ENCODE data around the gene TOMM20.

TOMM20 gene

DNA sequence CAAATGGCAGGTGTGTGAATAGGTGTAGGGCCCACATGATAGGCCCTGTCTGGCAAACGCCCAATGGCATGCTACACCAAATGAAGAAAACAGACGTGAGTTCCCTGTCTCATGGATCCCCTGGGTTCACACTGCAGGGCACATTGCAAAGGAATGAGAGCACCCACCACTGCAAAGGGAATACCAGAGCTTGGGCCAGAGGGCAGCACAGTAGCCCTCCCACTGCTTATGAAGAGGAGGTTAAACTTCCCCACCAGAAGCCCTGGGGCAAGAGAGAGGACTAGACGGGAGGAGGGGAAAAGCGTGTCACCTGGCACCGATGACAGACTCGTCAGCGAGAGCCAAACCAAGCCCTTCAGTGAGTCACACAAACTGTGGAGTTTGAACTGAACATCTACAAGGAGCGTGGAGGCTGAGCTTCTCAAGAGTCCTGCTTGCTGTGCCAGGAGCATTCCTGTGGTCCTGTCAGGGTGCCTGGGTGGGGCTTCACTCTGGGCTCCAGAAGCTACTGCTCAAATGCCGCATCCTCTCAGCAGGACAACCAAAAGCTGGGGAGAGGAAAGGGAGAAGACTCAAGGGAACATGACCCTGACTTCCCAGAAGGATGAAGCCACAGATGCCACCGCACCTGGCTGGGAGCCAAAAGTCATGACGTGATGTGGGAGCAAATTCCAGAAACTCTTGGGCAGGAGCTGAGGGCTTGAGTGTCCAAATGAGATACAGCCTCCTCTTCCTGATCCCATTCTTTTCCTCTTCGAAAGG lies 61.1 kb downstream of the TOMM20 start:
- in situ Hi-C loops (cut with MboI; ENCODE audit: low sequenced_read_pairs, unreplicated experiment) = no loop called here
- no peak for DNase-seq (ENCODE audit: low spot score)
- no peak for TF ChIP-seq CTCF (IDR thresholded peaks at IDR 0.05; ENCODE audit: borderline replicate concordance, control extremely low read depth, extremely low read depth, insufficient read depth, missing control alignments)

DNA sequence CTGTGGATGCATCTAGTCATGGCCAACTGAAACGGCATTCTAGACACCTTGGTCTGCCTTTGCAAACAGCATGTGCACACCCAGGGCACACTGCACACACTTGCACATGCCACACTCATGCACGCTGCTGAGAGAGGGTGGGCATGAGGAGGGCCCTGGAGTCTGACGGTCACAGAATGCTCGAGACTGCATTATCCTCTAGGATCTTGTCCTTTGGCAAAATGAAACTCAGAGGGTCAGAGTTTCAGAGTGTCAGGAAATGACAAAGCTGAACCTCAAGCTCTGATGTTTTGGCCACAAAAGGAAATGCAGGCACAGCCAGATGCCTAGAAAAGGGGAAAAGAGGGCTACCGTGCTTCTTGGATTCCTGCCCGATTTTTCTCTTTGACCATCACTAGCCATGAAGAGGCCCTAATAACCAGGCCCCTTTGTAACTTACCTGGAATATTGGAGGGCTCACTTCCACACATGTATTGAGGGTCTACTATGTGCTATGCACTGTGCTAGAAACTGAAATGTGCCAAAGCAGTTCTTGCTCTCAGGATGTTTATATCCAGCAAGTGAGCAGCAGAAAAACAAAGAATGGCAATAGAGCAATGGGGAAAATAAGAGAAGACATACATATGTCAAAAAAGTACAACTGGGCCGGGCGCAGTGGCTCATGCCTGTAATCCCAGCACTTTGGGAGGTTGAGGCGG lies 65.4 kb downstream of the TOMM20 start:
- TF ChIP-seq CTCF (IDR thresholded peaks at IDR 0.05; ENCODE audit: borderline replicate concordance, control extremely low read depth, extremely low read depth, insufficient read depth, missing control alignments) = no peak
- no peak for DNase-seq (ENCODE audit: low spot score)
- in situ Hi-C loops (cut with MboI; ENCODE audit: low sequenced_read_pairs, unreplicated experiment) = no loop called here

- in situ Hi-C loops (cut with MboI; ENCODE audit: low sequenced_read_pairs, unreplicated experiment) = no loop called here
- DNase-seq (ENCODE audit: low spot score) = no peak
- no peak for TF ChIP-seq CTCF (IDR thresholded peaks at IDR 0.05; ENCODE audit: borderline replicate concordance, control extremely low read depth, extremely low read depth, insufficient read depth, missing control alignments)
Observed at GRCh38 chr1:235060607-235061470, 67.8 kb downstream of the TOMM20 start.

All from GM13976 (cell line).